K562 (cell line): ENCODE measurements around the gene SLC10A3. TPM values are rescaled to one million over a fixed set of nuclear protein-coding genes. Genes with fewer than 3 reads are reported as not detected.

Experiments
- CAMTA2 ChIP-seq: fragments of 250-450 bp; sonication (Bioruptor Pico); conservative IDR thresholded peaks from 2 replicates; pipeline ENCODE4 v1.5.1; 2022
- FIP1L1 ChIP-seq: fragments of 200-400 bp; formaldehyde crosslinking; IDR thresholded peaks from 2 replicates; pipeline ENCODE4 v1.6.1; 2018; ENCODE audit warnings: mild to moderate bottlenecking, low read depth, low read length; ENCODE audit not compliant: poor library complexity, severe bottlenecking
- HMGN3 ChIP-seq: IDR thresholded peaks from 2 replicates; pipeline ENCODE4 v1.6.1; 2011; ENCODE audit warnings: borderline replicate concordance, low read depth, mild to moderate bottlenecking, mixed read lengths, low read length; ENCODE audit not compliant: insufficient read length; ENCODE audit errors: extremely low read depth
- JUND ChIP-seq, 2 experiments: IDR thresholded peaks; 2 replicates in 1 of 2; 3 replicates in 1 of 2; pipeline ENCODE4 v1.6.1; 2011; ENCODE audit warnings: borderline replicate concordance in 2 of 2, low read depth in 2 of 2, low read length in 2 of 2, improper control_type of control experiment in 1 of 2, missing biosample characterization in 1 of 2, missing genetic modification characterization in 1 of 2, missing genetic modification reagents in 1 of 2
- NFIC ChIP-seq: fragments of 450-650 bp; IDR thresholded peaks from 2 replicates; pipeline ENCODE4 v1.6.1; 2017; ENCODE audit warnings: mild to moderate bottlenecking, inconsistent platforms
- POLR2A ChIP-seq: fragments of 450-650 bp; conservative IDR thresholded peaks from 2 replicates; pipeline ENCODE4 v1.6.1; 2016
- RBFOX2 ChIP-seq: fragments of 200-400 bp; formaldehyde crosslinking; IDR thresholded peaks from 2 replicates; pipeline ENCODE4 v1.6.1; 2017; ENCODE audit warnings: low read depth, mild to moderate bottlenecking, low read length, moderate library complexity
- ZFX ChIP-seq: sonication (generic); formaldehyde crosslinking; IDR thresholded peaks from 2 replicates; pipeline ENCODE4 v1.8.0; 2022; ENCODE audit warnings: mild to moderate bottlenecking, missing genetic modification reagents, moderate library complexity
- polyA plus RNA-seq, 8 experiments: library from polyadenylated mRNA; depleted of rRNA in 4 of 8; stranded (reverse) in 5 of 8; unstranded in 3 of 8; fragments of >200 nt; fragmentation: Nextera tagmentation in 2 of 8; fragmentation: Illumina TruSeq in 1 of 8; extraction: Ambion mirVana in 2 of 8; extraction: Trizol in 1 of 8; gene quantifications; 2 replicates each; pipeline versions ENCODE4 v1.2.1 to v1.2.3, GENCODE V29; 2011 to 2014; ENCODE audit warnings: inconsistent platforms in 1 of 8, missing spikeins in 1 of 8
- total RNA-seq, 7 experiments: library from RNA; depleted of rRNA in 6 of 7; stranded (reverse); fragments of >200 nt in 6 of 7; fragmentation: Illumina TruSeq in 2 of 7; extraction: Trizol in 2 of 7; gene quantifications; 2 replicates each; pipeline versions ENCODE4 v1.2.1 to v1.2.3, GENCODE V29; 2011 to 2021; ENCODE audit warnings: low replicate concordance in 1 of 7
- TF ChIP-seq, protein P1 (sequence below), 2 experiments: fragments of 450-650 bp in 1 of 2; sonication (generic) in 1 of 2; formaldehyde crosslinking in 1 of 2; IDR thresholded peaks; 2 replicates each; pipeline versions ENCODE4 v1.7.1 to v1.9.0; 2016 to 2022; ENCODE audit warnings: inconsistent platforms in 1 of 2, mild to moderate bottlenecking in 1 of 2, missing genetic modification reagents in 1 of 2
- TF ChIP-seq, protein P2 (sequence below), 2 experiments: fragments of 450-650 bp; conservative IDR thresholded peaks; 2 replicates each; pipeline ENCODE4 v1.6.1; 2017; ENCODE audit warnings: mild to moderate bottlenecking in 2 of 2, moderate library complexity in 2 of 2
- TF ChIP-seq, protein P3 (sequence below): sonication (generic); formaldehyde crosslinking; IDR thresholded peaks from 2 replicates; pipeline ENCODE4 v1.8.1; 2023; ENCODE audit warnings: mild to moderate bottlenecking, missing genetic modification reagents

The SLC10A3 gene
- total and polyA plus RNA-seq, 9 of the 15 experiments (the other 6 are each of a cell fraction or from before 2014, with no cell fraction given), result 5.2 to 30.6 (median 16.7) TPM

- TF ChIP-seq, protein P1, sequence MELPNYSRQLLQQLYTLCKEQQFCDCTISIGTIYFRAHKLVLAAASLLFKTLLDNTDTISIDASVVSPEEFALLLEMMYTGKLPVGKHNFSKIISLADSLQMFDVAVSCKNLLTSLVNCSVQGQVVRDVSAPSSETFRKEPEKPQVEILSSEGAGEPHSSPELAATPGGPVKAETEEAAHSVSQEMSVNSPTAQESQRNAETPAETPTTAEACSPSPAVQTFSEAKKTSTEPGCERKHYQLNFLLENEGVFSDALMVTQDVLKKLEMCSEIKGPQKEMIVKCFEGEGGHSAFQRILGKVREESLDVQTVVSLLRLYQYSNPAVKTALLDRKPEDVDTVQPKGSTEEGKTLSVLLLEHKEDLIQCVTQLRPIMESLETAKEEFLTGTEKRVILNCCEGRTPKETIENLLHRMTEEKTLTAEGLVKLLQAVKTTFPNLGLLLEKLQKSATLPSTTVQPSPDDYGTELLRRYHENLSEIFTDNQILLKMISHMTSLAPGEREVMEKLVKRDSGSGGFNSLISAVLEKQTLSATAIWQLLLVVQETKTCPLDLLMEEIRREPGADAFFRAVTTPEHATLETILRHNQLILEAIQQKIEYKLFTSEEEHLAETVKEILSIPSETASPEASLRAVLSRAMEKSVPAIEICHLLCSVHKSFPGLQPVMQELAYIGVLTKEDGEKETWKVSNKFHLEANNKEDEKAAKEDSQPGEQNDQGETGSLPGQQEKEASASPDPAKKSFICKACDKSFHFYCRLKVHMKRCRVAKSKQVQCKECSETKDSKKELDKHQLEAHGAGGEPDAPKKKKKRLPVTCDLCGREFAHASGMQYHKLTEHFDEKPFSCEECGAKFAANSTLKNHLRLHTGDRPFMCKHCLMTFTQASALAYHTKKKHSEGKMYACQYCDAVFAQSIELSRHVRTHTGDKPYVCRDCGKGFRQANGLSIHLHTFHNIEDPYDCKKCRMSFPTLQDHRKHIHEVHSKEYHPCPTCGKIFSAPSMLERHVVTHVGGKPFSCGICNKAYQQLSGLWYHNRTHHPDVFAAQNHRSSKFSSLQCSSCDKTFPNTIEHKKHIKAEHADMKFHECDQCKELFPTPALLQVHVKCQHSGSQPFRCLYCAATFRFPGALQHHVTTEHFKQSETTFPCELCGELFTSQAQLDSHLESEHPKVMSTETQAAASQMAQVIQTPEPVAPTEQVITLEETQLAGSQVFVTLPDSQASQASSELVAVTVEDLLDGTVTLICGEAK (IDR thresholded peaks at IDR 0.05), result peak; percentile 71
- TF ChIP-seq, protein P1 (CRISPR knock-in tag; IDR thresholded peaks at IDR 0.05), result no peak
- peak; percentile 68 for TF ChIP-seq HMGN3
- TF ChIP-seq RBFOX2, result peak; percentile 70; the same call in 1 of the 2 replicates
- peak; percentile 97 for TF ChIP-seq ZFX (CRISPR knock-in tag)
- peak; percentile 28; the same call in 1 of the 2 replicates for TF ChIP-seq JUND (IDR thresholded peaks at IDR 0.05; ENCODE audit: borderline replicate concordance, low read depth, low read length)
- TF ChIP-seq JUND (tag; IDR thresholded peaks at IDR 0.05; ENCODE audit: borderline replicate concordance, low read depth, low read length), result 0 out of 3 replicates have a peak, but pooled peaks have one; percentile 43
- TF ChIP-seq CAMTA2 (CRISPR knock-in tag), result 0 out of 2 replicates have a peak, but pooled peaks have one; percentile 42
- 0 out of 2 replicates have a peak, but pooled peaks have one; percentile 4 for TF ChIP-seq NFIC
- peak; percentile 83 for TF ChIP-seq POLR2A
- peak; percentile 26 for TF ChIP-seq FIP1L1
- TF ChIP-seq, protein P2, sequence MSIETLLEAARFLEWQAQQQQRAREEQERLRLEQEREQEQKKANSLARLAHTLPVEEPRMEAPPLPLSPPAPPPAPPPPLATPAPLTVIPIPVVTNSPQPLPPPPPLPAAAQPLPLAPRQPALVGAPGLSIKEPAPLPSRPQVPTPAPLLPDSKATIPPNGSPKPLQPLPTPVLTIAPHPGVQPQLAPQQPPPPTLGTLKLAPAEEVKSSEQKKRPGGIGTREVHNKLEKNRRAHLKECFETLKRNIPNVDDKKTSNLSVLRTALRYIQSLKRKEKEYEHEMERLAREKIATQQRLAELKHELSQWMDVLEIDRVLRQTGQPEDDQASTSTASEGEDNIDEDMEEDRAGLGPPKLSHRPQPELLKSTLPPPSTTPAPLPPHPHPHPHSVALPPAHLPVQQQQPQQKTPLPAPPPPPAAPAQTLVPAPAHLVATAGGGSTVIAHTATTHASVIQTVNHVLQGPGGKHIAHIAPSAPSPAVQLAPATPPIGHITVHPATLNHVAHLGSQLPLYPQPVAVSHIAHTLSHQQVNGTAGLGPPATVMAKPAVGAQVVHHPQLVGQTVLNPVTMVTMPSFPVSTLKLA (conservative IDR thresholded peaks at IDR 0.05), result peak in 1 of 2 experiments; percentile 19; a peak in 1 of 4 replicates
- TF ChIP-seq, protein P3, sequence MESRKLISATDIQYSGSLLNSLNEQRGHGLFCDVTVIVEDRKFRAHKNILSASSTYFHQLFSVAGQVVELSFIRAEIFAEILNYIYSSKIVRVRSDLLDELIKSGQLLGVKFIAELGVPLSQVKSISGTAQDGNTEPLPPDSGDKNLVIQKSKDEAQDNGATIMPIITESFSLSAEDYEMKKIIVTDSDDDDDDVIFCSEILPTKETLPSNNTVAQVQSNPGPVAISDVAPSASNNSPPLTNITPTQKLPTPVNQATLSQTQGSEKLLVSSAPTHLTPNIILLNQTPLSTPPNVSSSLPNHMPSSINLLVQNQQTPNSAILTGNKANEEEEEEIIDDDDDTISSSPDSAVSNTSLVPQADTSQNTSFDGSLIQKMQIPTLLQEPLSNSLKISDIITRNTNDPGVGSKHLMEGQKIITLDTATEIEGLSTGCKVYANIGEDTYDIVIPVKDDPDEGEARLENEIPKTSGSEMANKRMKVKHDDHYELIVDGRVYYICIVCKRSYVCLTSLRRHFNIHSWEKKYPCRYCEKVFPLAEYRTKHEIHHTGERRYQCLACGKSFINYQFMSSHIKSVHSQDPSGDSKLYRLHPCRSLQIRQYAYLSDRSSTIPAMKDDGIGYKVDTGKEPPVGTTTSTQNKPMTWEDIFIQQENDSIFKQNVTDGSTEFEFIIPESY (CRISPR knock-in tag), result no peak
These were observed 25.7 kb upstream of the SLC10A3 start, which contains the start of gene FAM3A (continued) for GRCh38 chrX:154515966-154516655.
